DND-41 (cell line): ENCODE measurements around the gene RABGAP1L.

Experiments
- CTCF ChIP-seq: IDR thresholded peaks from 2 replicates; pipeline ENCODE4 v1.5.1; 2012; ENCODE audit warnings: borderline replicate concordance, low read length, moderate library complexity, mild to moderate bottlenecking; ENCODE audit not compliant: poor library complexity, severe bottlenecking; ENCODE audit errors: extremely low read depth
- EZH2 ChIP-seq: IDR thresholded peaks from 3 replicates; pipeline ENCODE4 v1.6.1; 2012; ENCODE audit warnings: borderline replicate concordance, low read depth, mild to moderate bottlenecking, moderate library complexity, low read length, inconsistent platforms; ENCODE audit not compliant: severe bottlenecking

- TF ChIP-seq CTCF (no peak), EZH2 (no peak)
Measured at GRCh38 chr1:174118751-174119150, 40.6 kb upstream of the RABGAP1L start.
